Right atrium auricular region (tissue), 2 donors: ENCODE data around the gene UNC5C. TPM values are rescaled to one million over a fixed set of nuclear protein-coding genes. Genes with fewer than 3 reads are reported as not detected.

ENCODE experiments used
- DNase-seq: peaks from one replicate; pipeline ENCODE4 v3.0.0-alpha.2; 2019; ENCODE audit warnings: low spot score
- H3K27ac ChIP-seq, 2 donors: fragments of 200-600 bp; sonication (generic); 1 replicate in 1 of 2; 2 replicates in 1 of 2; pipeline ENCODE4 v1.5.1; 2016 to 2019
- H3K27me3 ChIP-seq, 2 donors: fragments of 200-600 bp; sonication (generic); one replicate each; pipeline versions ENCODE4 v1.5.1 to v1.6.0; 2017 to 2019
- H3K36me3 ChIP-seq: fragments of 200-600 bp; sonication (generic); one replicate; pipeline ENCODE4 v1.5.1; 2016
- H3K4me1 ChIP-seq, 2 donors: fragments of 200-600 bp; sonication (generic); one replicate each; pipeline versions ENCODE4 v1.5.1 to v1.6.0; 2017 to 2019
- H3K4me3 ChIP-seq, 2 donors: fragments of 200-600 bp; sonication (generic); 1 replicate in 1 of 2; 2 replicates in 1 of 2; pipeline ENCODE4 v1.5.1; 2017 to 2019; ENCODE audit warnings: mild to moderate bottlenecking in 1 of 2, moderate library complexity in 1 of 2
- H3K9me3 ChIP-seq, 2 donors: fragments of 200-600 bp; sonication (generic); one replicate each; pipeline ENCODE4 v1.5.1; 2019
- CTCF ChIP-seq, 2 donors: fragments of 200-600 bp; sonication (generic); IDR thresholded peaks; one replicate each; pipeline ENCODE4 v1.5.1; 2019; ENCODE audit warnings: antibody characterized with exemption in 2 of 2
- total RNA-seq, 2 donors: library from RNA; depleted of rRNA; stranded (reverse); fragments of >200 nt; gene quantifications; one replicate each; pipeline ENCODE4 v1.1.0, GENCODE V29; 2016

The UNC5C gene
- total RNA-seq, 2 donors from 2014 or later = 3.8 to 4.6 TPM

GRCh38 chr4:95159384-95159783, 389.4 kb downstream of the UNC5C start:
- Histone ChIP-seq H3K4me1 (no peaks in the 10 kb centered on the region), H3K27me3 (no peaks in the 10 kb centered on the region), H3K4me3 (no peak overlapping the region), H3K36me3 (no peaks in the 10 kb centered on the region), H3K27ac (no peak overlapping the region), H3K9me3 (no peaks in the 10 kb centered on the region)
- no peak for TF ChIP-seq CTCF (IDR thresholded peaks at IDR 0.05)
- DNase-seq = no peak

- no peak for DNase-seq
- Histone ChIP-seq H3K4me3 (no peak overlapping the region), H3K27ac (no peak overlapping the region), H3K4me1 (no peaks in the 10 kb centered on the region), H3K36me3 (no peaks in the 10 kb centered on the region), H3K9me3 (no peaks in the 10 kb centered on the region), H3K27me3 (no peaks in the 10 kb centered on the region)
- TF ChIP-seq CTCF (IDR thresholded peaks at IDR 0.05) = no peak
These were observed 390.1 kb downstream of the UNC5C start for GRCh38 chr4:95158626-95159025.

GRCh38 chr4:95158045-95158444, 390.7 kb downstream of the UNC5C start:
- H3K9me3 ChIP-seq = no peaks in the 10 kb centered on the region
- TF ChIP-seq CTCF (IDR thresholded peaks at IDR 0.05) = no peak
- no peak overlapping the region for H3K4me3 ChIP-seq
- no peaks in the 10 kb centered on the region for H3K4me1 ChIP-seq
- DNase-seq = no peak
- H3K36me3 ChIP-seq = no peaks in the 10 kb centered on the region
- no peak overlapping the region for H3K27ac ChIP-seq
- H3K27me3 ChIP-seq = no peaks in the 10 kb centered on the region

GRCh38 chr4:95157596-95157995, 391.2 kb downstream of the UNC5C start:
- Histone ChIP-seq H3K9me3 (no peaks in the 10 kb centered on the region), H3K27ac (no peak overlapping the region), H3K4me1 (no peaks in the 10 kb centered on the region), H3K36me3 (no peaks in the 10 kb centered on the region), H3K4me3 (no peak overlapping the region), H3K27me3 (no peaks in the 10 kb centered on the region)
- no peak for TF ChIP-seq CTCF (IDR thresholded peaks at IDR 0.05)
- no peak for DNase-seq

- Histone ChIP-seq H3K9me3 (no peaks in the 10 kb centered on the region), H3K4me1 (no peaks in the 10 kb centered on the region), H3K4me3 (no peak overlapping the region), H3K27me3 (no peaks in the 10 kb centered on the region), H3K36me3 (no peaks in the 10 kb centered on the region), H3K27ac (no peak overlapping the region)
- DNase-seq = no peak
- peak in 1 of 2 donors; percentile 2 for TF ChIP-seq CTCF (IDR thresholded peaks at IDR 0.05)
These were observed 392.4 kb downstream of the UNC5C start for GRCh38 chr4:95156452-95156765.

- TF ChIP-seq CTCF (IDR thresholded peaks at IDR 0.05) = peak; percentile 23 to 65
- no peak overlapping the region for H3K27ac ChIP-seq
- no peaks in the 10 kb centered on the region for H3K4me1 ChIP-seq
- H3K27me3 ChIP-seq = no peaks in the 10 kb centered on the region
- H3K36me3 ChIP-seq = no peaks in the 10 kb centered on the region
- no peaks in the 10 kb centered on the region for H3K9me3 ChIP-seq
- no peak overlapping the region for H3K4me3 ChIP-seq
- DNase-seq = no peak
These were observed 392.9 kb downstream of the UNC5C start for GRCh38 chr4:95155759-95156451.
